GM12874 (cell line): ENCODE measurements around the gene ZNF79.

ENCODE experiments used
- TF ChIP-seq, protein P1 (sequence below): IDR thresholded peaks from 2 replicates; pipeline ENCODE4 v1.5.1; 2011; ENCODE audit warnings: low read depth, mild to moderate bottlenecking, control low read depth, low read length, moderate library complexity; ENCODE audit not compliant: insufficient read depth

Gene ZNF79

DNA sequence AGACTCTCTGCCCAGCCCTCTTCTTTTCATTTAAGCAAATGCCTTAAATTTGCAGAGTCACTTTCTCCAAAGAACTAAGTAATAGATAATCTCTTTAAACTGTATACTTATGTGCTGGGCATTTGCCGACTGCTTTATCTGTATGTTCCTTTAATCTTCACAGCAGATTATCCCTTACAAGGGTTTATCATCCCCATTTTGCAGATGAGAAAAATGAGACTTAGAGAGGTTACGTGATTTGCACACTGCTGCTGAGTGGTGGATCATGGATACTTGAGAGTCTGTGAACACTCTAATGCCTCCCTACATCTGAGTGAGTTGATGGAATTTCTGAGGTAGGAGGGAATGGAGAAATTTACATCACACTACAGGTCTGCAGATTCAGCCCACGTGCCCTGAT lies 4.2 kb downstream of the ZNF79 start:
- TF ChIP-seq, protein P1, sequence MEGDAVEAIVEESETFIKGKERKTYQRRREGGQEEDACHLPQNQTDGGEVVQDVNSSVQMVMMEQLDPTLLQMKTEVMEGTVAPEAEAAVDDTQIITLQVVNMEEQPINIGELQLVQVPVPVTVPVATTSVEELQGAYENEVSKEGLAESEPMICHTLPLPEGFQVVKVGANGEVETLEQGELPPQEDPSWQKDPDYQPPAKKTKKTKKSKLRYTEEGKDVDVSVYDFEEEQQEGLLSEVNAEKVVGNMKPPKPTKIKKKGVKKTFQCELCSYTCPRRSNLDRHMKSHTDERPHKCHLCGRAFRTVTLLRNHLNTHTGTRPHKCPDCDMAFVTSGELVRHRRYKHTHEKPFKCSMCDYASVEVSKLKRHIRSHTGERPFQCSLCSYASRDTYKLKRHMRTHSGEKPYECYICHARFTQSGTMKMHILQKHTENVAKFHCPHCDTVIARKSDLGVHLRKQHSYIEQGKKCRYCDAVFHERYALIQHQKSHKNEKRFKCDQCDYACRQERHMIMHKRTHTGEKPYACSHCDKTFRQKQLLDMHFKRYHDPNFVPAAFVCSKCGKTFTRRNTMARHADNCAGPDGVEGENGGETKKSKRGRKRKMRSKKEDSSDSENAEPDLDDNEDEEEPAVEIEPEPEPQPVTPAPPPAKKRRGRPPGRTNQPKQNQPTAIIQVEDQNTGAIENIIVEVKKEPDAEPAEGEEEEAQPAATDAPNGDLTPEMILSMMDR: no peak

DNA sequence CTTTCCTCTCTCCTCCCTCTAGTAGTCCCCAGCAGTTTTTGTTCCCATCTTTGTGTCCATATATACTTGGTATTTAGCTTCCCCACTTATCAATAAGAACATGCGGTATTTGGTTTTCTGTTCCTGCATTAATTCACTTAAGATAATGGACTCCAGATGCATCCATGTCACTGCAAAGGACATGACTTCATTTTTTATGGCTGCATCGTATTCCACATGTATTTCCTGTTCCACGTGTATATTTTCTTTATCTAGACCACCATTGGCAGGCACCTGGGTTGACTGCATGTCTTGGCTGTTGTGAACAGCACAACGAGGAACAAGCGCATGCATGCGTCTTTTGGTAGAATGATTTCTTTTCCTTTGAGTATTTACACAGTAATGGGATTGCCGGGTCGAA lies 6.2 kb downstream of the ZNF79 start:
- TF ChIP-seq, protein P1: no peak

DNA sequence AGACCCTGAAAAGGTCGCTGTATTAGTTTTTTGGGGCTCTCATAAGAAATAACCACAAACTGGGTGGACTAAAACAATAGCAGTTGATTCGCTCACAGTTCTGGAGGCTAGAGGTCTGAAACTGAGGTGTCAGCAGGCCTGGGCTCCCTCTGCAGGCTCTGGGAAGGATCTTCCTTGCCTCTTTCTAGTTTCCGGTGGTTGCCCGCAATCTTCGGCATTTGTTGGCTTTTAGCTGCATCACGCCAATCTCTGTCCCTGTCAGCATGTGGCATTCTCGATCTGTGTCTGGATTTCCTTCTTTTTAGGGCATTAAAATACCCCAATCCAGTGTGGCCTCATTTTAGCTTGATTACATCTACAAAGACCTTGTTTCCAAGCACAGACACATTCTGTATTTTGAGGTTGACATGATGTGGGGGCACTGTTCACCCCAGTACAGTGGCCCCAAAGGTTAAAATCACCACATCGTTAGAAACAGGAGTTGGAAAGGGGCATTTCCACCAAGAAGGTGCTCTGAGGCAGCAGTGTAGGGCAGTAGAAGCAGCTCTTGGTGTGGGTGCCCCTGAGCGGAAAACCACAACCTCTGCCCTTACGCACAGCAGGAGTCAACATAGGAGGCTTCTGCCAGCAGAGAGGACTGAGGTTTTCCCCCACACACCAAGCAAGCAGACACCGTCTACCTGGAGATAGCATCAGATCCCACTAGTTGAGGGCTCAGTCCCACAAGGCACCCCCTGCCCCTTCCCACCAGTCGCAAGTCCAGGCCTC lies 13.5 kb downstream of the ZNF79 start:
- TF ChIP-seq, protein P1: no peak

DNA sequence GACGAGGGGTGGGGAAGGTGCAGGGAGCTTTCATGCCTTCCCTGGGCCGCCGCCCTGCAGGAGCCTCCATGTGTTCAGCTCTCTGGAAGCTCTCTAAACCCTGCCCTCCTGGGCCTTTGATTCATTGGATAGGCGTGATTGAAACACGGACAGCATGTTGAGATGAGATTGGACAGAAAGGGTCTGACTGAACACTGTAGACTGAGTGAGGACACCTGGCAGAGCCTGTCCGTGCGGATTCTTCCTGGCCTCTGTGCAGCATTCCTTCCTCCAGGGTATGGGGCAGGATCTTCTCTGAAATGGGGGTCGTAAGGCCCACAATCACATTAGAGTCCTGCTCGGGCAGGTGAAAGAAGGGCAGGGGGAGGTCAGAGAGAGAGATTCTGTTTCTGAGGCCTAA lies 14.2 kb downstream of the ZNF79 start:
- TF ChIP-seq, protein P1: no peak

DNA sequence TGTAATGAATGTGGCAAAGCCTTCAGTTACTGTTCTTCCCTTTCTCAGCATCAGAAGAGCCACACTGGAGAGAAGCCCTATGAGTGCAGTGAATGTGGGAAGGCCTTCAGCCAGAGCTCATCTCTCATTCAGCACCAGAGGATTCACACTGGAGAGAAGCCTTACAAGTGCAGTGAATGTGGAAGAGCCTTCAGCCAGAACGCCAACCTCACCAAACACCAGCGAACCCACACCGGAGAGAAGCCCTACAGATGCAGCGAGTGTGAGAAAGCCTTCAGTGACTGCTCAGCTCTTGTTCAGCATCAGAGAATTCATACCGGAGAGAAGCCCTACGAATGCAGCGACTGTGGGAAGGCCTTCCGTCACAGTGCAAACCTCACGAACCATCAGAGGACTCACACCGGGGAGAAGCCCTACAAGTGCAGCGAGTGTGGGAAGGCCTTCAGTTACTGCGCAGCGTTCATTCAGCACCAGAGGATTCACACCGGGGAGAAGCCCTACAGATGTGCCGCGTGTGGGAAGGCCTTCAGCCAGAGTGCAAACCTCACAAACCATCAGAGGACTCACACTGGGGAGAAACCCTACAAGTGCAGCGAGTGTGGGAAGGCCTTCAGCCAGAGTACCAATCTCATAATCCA lies 20.2 kb downstream of the ZNF79 start:
- TF ChIP-seq, protein P1: no peak

DNA sequence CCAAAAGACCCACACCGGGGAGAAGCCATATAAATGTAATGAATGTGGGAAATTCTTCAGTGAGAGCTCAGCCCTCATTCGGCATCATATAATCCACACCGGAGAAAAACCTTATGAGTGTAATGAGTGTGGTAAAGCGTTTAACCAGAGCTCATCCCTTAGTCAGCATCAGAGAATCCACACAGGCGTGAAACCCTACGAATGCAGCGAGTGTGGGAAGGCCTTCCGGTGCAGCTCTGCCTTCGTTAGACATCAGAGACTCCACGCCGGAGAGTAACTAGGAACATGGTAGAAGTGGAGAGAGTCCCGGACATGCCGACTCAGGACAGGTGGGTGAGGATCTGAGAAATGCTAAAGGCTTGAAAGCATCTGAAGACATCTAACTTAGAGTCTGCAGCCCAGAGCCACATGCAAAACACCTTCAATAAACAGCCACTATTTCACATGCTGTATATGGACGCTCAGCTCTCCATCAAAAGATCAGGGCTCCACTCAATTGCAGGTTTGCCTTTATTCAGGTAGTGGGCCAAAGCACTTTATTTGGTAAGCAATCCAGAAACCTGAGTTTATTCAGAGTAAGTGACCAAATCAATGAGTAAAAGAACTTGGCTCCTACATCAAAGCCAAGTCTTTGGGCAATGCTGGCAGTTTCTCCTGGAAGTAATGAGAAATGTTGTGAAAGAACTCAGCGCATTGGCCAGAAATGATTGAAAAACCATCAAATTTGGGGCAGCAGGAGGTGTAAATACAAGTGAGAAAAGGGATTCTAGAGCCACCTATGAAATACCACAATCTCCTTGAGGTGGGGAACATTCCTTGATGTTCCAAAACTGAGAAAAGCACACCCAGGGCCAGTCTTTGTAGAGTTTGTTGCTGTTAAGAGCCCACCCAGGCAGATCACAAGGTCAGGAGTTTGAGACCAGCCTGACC lies 21.0 kb downstream of the ZNF79 start:
- TF ChIP-seq, protein P1: no peak
